HepG2 (cell line): ENCODE data around the gene ZCCHC10. TPM values are rescaled to one million over a fixed set of nuclear protein-coding genes. Genes with fewer than 3 reads are reported as not detected.
A peak's percentile ranks its signal among the peaks of the same experiment; 100 is the strongest.

Experiments used
- AGO1 ChIP-seq: fragments of 200-400 bp; formaldehyde crosslinking; IDR thresholded peaks from 2 replicates; pipeline ENCODE4 v1.6.1; 2017; ENCODE audit warnings: mild to moderate bottlenecking, low read depth, low read length, moderate library complexity; ENCODE audit not compliant: poor library complexity, severe bottlenecking
- ARNT2 ChIP-seq: sonication (generic); formaldehyde crosslinking; IDR thresholded peaks from 2 replicates; pipeline ENCODE4 v1.8.0; 2022; ENCODE audit warnings: mild to moderate bottlenecking, low read depth, missing genetic modification reagents, moderate library complexity
- ATF7-NPFF ChIP-seq: sonication (generic); formaldehyde crosslinking; IDR thresholded peaks from 2 replicates; pipeline ENCODE4 v1.8.1; 2023; ENCODE audit warnings: mild to moderate bottlenecking, low read depth, missing genetic modification reagents, moderate library complexity
- KDM5B ChIP-seq: sonication (generic); formaldehyde crosslinking; IDR thresholded peaks from 2 replicates; pipeline ENCODE4 v1.4.0; 2020; ENCODE audit warnings: missing genetic modification reagents, mild to moderate bottlenecking, borderline replicate concordance
- MIER3 ChIP-seq: IDR thresholded peaks from 2 replicates; pipeline ENCODE4 v1.6.1; 2016; ENCODE audit warnings: missing compliant biosample characterization, borderline replicate concordance
- MXI1 ChIP-seq: IDR thresholded peaks from 3 replicates; pipeline ENCODE4 v1.6.1; 2012; ENCODE audit warnings: low read depth, low read length, inconsistent platforms, borderline replicate concordance
- NCOA1 ChIP-seq: sonication (generic); formaldehyde crosslinking; IDR thresholded peaks from 2 replicates; pipeline ENCODE4 v1.9.0; 2021; ENCODE audit warnings: missing genetic modification reagents
- PRMT3 ChIP-seq: sonication (generic); formaldehyde crosslinking; IDR thresholded peaks from 2 replicates; pipeline ENCODE4 v1.8.1; 2022; ENCODE audit warnings: low read depth, mild to moderate bottlenecking, moderate library complexity, missing genetic modification reagents, borderline replicate concordance
- TOPORS ChIP-seq: sonication (generic); formaldehyde crosslinking; IDR thresholded peaks from 2 replicates; pipeline ENCODE4 v1.8.0; 2023; ENCODE audit warnings: mild to moderate bottlenecking, missing genetic modification reagents
- ZBTB38 ChIP-seq: sonication (generic); formaldehyde crosslinking; IDR thresholded peaks from 2 replicates; pipeline ENCODE4 v1.5.1; 2020; ENCODE audit warnings: mild to moderate bottlenecking, missing genetic modification reagents
- ZKSCAN8 ChIP-seq: IDR thresholded peaks from 2 replicates; pipeline ENCODE4 v1.6.1; 2016; ENCODE audit warnings: borderline replicate concordance, missing genetic modification reagents, missing compliant biosample characterization
- ZNF3 ChIP-seq: IDR thresholded peaks from 2 replicates; pipeline ENCODE4 v1.7.0; 2017; ENCODE audit warnings: inconsistent platforms
- ZNF577 ChIP-seq: sonication (generic); formaldehyde crosslinking; IDR thresholded peaks from 2 replicates; pipeline ENCODE4 v1.4.0; 2020; ENCODE audit warnings: mild to moderate bottlenecking, low read depth, missing genetic modification reagents, borderline replicate concordance
- ZNF879 ChIP-seq: sonication (generic); formaldehyde crosslinking; IDR thresholded peaks from 2 replicates; pipeline ENCODE4 v1.8.1; 2023; ENCODE audit warnings: missing genetic modification reagents
- polyA plus RNA-seq, 8 experiments: library from polyadenylated mRNA; depleted of rRNA in 3 of 8; stranded (reverse) in 7 of 8; unstranded in 1 of 8; fragments of >200 nt; fragmentation: Illumina TruSeq in 4 of 8; extraction: Trizol in 4 of 8; gene quantifications; 2 replicates each; pipeline versions ENCODE4 v1.2.1 to v1.2.3, GENCODE V29; 2011 to 2016; ENCODE audit warnings: low read depth in 4 of 8, missing spikeins in 1 of 8, mixed read lengths in 1 of 8; ENCODE audit not compliant: insufficient read depth in 1 of 8
- total RNA-seq, 5 experiments: library from RNA; depleted of rRNA; stranded (reverse); fragments of >200 nt; fragmentation: Illumina TruSeq; extraction: Trizol; gene quantifications; 2 replicates each; pipeline ENCODE4 v1.2.3, GENCODE V29; 2016; ENCODE audit warnings: low read depth in 1 of 5
- TF ChIP-seq, protein P1 (sequence below): sonication (generic); formaldehyde crosslinking; IDR thresholded peaks from 2 replicates; pipeline ENCODE4 v1.4.0; 2020; ENCODE audit warnings: missing genetic modification reagents, mild to moderate bottlenecking, borderline replicate concordance
- TF ChIP-seq, protein P2 (sequence below): sonication (generic); formaldehyde crosslinking; IDR thresholded peaks from 2 replicates; pipeline ENCODE4 v1.4.0; 2020; ENCODE audit warnings: mild to moderate bottlenecking, missing genetic modification reagents
- TF ChIP-seq, protein P3 (sequence below): sonication (generic); formaldehyde crosslinking; conservative IDR thresholded peaks from 2 replicates; pipeline ENCODE4 v1.8.1; 2023; ENCODE audit warnings: missing genetic modification reagents
- TF ChIP-seq, protein P4 (sequence below): sonication (generic); formaldehyde crosslinking; conservative IDR thresholded peaks from 2 replicates; pipeline ENCODE4 v1.8.0; 2022; ENCODE audit warnings: missing genetic modification reagents
- TF ChIP-seq, protein P5 (sequence below): IDR thresholded peaks from 2 replicates; pipeline ENCODE4 v1.6.1; 2012; ENCODE audit warnings: low read depth, low read length, improper control_type of control experiment
- TF ChIP-seq, protein P6 (sequence below): fragments of 450-650 bp; IDR thresholded peaks from 2 replicates; pipeline ENCODE4 v1.6.1; 2017

The ZCCHC10 gene
- total and polyA plus RNA-seq, 2 of the 13 experiments (the other 11 are each of a cell fraction or from before 2014, with no cell fraction given): 40.7 to 48.2 TPM

DNA sequence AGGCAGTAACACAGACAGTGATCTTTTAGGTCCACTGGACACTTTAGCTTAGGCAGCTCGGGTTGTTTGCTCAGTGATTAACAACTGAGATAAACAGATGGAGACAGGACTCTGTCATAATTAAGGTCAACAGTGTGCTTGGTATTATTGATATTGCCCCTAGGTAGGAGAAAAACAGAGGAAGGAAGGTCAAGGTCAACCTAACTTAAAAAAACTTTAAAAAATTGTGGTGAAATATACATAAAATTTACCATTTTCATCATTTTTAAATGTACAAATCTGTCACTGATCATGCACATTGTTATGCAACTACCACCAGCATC is 23.3 kb upstream of the ZCCHC10 start (continued):
- TF ChIP-seq AGO1 (no peak), ZNF879 (CRISPR knock-in tag) (no peak), ZBTB38 (CRISPR knock-in tag) (no peak), KDM5B (no peak), MXI1 (no peak), ZNF577 (CRISPR knock-in tag) (no peak), TOPORS (CRISPR knock-in tag) (no peak), ATF7-NPFF (no peak), NCOA1 (no peak), ZNF3 (CRISPR knock-in tag) (no peak), ARNT2 (no peak), MIER3 (CRISPR knock-in tag) (peak; percentile 66; the same call in 1 of the 2 replicates), ZKSCAN8 (CRISPR knock-in tag) (peak; percentile 48; the same call in 1 of the 2 replicates), PRMT3 (no peak)
- TF ChIP-seq, protein P1, sequence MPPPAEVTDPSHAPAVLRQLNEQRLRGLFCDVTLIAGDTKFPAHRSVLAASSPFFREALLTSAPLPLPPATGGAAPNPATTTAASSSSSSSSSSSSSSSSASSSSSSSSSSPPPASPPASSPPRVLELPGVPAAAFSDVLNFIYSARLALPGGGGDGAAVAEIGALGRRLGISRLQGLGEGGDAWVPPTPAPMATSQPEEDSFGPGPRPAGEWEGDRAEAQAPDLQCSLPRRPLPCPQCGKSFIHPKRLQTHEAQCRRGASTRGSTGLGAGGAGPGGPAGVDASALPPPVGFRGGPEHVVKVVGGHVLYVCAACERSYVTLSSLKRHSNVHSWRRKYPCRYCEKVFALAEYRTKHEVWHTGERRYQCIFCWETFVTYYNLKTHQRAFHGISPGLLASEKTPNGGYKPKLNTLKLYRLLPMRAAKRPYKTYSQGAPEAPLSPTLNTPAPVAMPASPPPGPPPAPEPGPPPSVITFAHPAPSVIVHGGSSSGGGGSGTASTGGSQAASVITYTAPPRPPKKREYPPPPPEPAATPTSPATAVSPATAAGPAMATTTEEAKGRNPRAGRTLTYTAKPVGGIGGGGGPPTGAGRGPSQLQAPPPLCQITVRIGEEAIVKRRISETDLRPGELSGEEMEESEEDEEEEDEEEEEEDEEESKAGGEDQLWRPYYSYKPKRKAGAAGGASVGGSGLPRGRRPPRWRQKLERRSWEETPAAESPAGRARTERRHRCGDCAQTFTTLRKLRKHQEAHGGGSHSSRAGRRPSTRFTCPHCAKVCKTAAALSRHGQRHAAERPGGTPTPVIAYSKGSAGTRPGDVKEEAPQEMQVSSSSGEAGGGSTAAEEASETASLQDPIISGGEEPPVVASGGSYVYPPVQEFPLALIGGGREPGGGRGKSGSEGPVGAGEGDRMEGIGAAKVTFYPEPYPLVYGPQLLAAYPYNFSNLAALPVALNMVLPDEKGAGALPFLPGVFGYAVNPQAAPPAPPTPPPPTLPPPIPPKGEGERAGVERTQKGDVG (CRISPR knock-in tag): no peak
- TF ChIP-seq, protein P2, sequence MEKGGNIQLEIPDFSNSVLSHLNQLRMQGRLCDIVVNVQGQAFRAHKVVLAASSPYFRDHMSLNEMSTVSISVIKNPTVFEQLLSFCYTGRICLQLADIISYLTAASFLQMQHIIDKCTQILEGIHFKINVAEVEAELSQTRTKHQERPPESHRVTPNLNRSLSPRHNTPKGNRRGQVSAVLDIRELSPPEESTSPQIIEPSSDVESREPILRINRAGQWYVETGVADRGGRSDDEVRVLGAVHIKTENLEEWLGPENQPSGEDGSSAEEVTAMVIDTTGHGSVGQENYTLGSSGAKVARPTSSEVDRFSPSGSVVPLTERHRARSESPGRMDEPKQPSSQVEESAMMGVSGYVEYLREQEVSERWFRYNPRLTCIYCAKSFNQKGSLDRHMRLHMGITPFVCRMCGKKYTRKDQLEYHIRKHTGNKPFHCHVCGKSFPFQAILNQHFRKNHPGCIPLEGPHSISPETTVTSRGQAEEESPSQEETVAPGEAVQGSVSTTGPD (CRISPR knock-in tag): no peak
- TF ChIP-seq, protein P3, sequence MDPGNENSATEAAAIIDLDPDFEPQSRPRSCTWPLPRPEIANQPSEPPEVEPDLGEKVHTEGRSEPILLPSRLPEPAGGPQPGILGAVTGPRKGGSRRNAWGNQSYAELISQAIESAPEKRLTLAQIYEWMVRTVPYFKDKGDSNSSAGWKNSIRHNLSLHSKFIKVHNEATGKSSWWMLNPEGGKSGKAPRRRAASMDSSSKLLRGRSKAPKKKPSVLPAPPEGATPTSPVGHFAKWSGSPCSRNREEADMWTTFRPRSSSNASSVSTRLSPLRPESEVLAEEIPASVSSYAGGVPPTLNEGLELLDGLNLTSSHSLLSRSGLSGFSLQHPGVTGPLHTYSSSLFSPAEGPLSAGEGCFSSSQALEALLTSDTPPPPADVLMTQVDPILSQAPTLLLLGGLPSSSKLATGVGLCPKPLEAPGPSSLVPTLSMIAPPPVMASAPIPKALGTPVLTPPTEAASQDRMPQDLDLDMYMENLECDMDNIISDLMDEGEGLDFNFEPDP (CRISPR knock-in tag): 0 out of 2 replicates have a peak, but pooled peaks have one; percentile 34
- TF ChIP-seq, protein P4, sequence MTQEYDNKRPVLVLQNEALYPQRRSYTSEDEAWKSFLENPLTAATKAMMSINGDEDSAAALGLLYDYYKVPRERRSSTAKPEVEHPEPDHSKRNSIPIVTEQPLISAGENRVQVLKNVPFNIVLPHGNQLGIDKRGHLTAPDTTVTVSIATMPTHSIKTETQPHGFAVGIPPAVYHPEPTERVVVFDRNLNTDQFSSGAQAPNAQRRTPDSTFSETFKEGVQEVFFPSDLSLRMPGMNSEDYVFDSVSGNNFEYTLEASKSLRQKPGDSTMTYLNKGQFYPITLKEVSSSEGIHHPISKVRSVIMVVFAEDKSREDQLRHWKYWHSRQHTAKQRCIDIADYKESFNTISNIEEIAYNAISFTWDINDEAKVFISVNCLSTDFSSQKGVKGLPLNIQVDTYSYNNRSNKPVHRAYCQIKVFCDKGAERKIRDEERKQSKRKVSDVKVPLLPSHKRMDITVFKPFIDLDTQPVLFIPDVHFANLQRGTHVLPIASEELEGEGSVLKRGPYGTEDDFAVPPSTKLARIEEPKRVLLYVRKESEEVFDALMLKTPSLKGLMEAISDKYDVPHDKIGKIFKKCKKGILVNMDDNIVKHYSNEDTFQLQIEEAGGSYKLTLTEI (CRISPR knock-in tag): no peak
- TF ChIP-seq, protein P5, sequence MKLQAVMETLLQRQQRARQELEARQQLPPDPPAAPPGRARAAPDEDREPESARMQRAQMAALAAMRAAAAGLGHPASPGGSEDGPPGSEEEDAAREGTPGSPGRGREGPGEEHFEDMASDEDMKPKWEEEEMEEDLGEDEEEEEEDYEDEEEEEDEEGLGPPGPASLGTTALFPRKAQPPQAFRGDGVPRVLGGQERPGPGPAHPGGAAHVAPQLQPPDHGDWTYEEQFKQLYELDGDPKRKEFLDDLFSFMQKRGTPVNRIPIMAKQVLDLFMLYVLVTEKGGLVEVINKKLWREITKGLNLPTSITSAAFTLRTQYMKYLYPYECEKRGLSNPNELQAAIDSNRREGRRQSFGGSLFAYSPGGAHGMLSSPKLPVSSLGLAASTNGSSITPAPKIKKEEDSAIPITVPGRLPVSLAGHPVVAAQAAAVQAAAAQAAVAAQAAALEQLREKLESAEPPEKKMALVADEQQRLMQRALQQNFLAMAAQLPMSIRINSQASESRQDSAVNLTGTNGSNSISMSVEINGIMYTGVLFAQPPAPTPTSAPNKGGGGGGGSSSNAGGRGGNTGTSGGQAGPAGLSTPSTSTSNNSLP: peak; percentile 96
- TF ChIP-seq, protein P6, sequence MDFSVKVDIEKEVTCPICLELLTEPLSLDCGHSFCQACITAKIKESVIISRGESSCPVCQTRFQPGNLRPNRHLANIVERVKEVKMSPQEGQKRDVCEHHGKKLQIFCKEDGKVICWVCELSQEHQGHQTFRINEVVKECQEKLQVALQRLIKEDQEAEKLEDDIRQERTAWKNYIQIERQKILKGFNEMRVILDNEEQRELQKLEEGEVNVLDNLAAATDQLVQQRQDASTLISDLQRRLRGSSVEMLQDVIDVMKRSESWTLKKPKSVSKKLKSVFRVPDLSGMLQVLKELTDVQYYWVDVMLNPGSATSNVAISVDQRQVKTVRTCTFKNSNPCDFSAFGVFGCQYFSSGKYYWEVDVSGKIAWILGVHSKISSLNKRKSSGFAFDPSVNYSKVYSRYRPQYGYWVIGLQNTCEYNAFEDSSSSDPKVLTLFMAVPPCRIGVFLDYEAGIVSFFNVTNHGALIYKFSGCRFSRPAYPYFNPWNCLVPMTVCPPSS: no peak
